NT2/D1 (cell line): Measurements from ENCODE around the gene BMP10.

Source experiments
- SUZ12 ChIP-seq: IDR thresholded peaks from 2 replicates; pipeline ENCODE4 v1.6.1; 2011; ENCODE audit not compliant: insufficient read length, insufficient read depth; ENCODE audit errors: extremely low read depth
- YY1 ChIP-seq: IDR thresholded peaks from 2 replicates; pipeline ENCODE4 v1.6.1; 2011; ENCODE audit not compliant: insufficient read length, insufficient read depth
- ZNF274 ChIP-seq: IDR thresholded peaks from 2 replicates; pipeline ENCODE4 v1.6.1; 2011; ENCODE audit warnings: mild to moderate bottlenecking, low read depth, low read length

DNA sequence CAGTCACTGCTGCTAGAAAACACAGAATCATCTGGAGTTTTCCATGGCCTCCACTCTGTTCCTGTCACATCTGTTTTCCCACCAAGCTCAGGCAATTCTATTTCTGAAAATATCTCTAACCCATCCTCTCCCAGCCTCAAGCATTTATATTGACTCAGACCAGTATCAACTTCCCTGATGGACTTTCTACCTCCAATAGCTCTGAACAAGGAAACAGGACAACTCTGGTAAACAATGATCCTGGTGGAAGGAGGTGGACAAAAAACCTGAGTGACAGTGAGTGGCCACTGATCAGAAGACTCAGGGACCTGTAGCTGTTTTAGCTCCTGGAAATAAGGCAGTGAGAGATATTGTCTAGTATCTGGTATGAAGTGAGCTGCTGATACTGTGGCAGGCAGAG is 23.4 kb downstream of the BMP10 start:
- TF ChIP-seq ZNF274 (no peak), YY1 (no peak), SUZ12 (no peak)
